ENCODE data around the gene PDE8A. TPM values are rescaled to one million over a fixed set of nuclear protein-coding genes. Genes with fewer than 3 reads are reported as not detected.

PDE8A gene
- total and polyA plus RNA-seq, 10 of the 15 experiments (the other 5 are each of a cell fraction or from before 2014, with no cell fraction given) = 6.7 to 69.2 (median 27.2) TPM

GRCh38 chr15:85073556-85074194, 92.0 kb downstream of the PDE8A start (continued):
- 0 out of 2 replicates have a peak, but pooled peaks have one; percentile 31 for TF ChIP-seq BMI1 (IDR thresholded peaks at IDR 0.05; ENCODE audit: borderline replicate concordance)

- POLR2A ChIA-PET = interaction anchor here (1.0 kb wide), 1 partner anchor 252 kb away, joined by 5 read pairs; no protein-coding TSS in a partner anchor
These were observed 105.2 kb downstream of the PDE8A start for GRCh38 chr15:85086855-85087254.

More at GRCh38 chr15:85086855-85087254, 105.2 kb downstream of the PDE8A start:
- Histone ChIP-seq H3K4me3 (no peak overlapping the region), H3K4me1 (ENCODE audit: control insufficient read depth, insufficient read depth, low read length) (no peaks in the 10 kb centered on the region), H2AFZ (ENCODE audit: control insufficient read depth, low read depth, low read length) (no peak overlapping the region), H3K4me2 (ENCODE audit: control insufficient read depth, insufficient read depth) (no peak overlapping the region), H3K9ac (ENCODE audit: control insufficient read depth, insufficient read depth, low read length) (no peak overlapping the region), H3K27ac (ENCODE audit: control insufficient read depth, insufficient read depth) (no peak overlapping the region), H3K27me3 (replicated peaks in 1 of 2; ENCODE audit: control insufficient read depth in 2 of 2, insufficient read depth in 2 of 2, low read length in 1 of 2) (no peaks in the 10 kb centered on the region), H3K79me2 (ENCODE audit: control insufficient read depth, insufficient read depth, low read length) (no peaks in the 10 kb centered on the region), H3K36me3 (ENCODE audit: control insufficient read depth in 2 of 2, insufficient read depth in 2 of 2, low read length in 1 of 2) (peaks cover 5 to 16% of the 10 kb centered on the region in 2 experiments), H4K20me1 (ENCODE audit: control insufficient read depth, insufficient read depth) (no peaks in the 10 kb centered on the region), H3K9me3 (replicated peaks; ENCODE audit: control insufficient read depth, insufficient read depth, low read length) (no peaks in the 10 kb centered on the region)
- DNase-seq (ENCODE audit: low read depth, low spot score) (no peak), ATAC-seq (no peak), FAIRE-seq (no peak)
- TF ChIP-seq EZH2 (IDR thresholded peaks at IDR 0.05; ENCODE audit: borderline replicate concordance, control insufficient read depth, low read depth, low read length) (no peak), PBX3 (IDR thresholded peaks at IDR 0.05; ENCODE audit: insufficient replicate concordance, low read depth, low read length) (no peak), ZBED1 (IDR thresholded peaks at IDR 0.05; ENCODE audit: borderline replicate concordance) (no peak), HDAC2 (IDR thresholded peaks at IDR 0.05) (no peak), CHD2 (IDR thresholded peaks at IDR 0.05; ENCODE audit: borderline replicate concordance, low read depth, low read length) (no peak), HDGF (IDR thresholded peaks at IDR 0.05) (no peak), BRCA1 (IDR thresholded peaks at IDR 0.05; ENCODE audit: low read depth, low read length) (no peak), SREBF1 (IDR thresholded peaks at IDR 0.05; ENCODE audit: low read length) (no peak), SUZ12 (IDR thresholded peaks at IDR 0.05; ENCODE audit: unreplicated experiment) (no peak), ZBTB33 (IDR thresholded peaks at IDR 0.05) (no peak), STAT3 (IDR thresholded peaks at IDR 0.05; ENCODE audit: low read depth, low read length) (no peak), JUNB (IDR thresholded peaks at IDR 0.05) (no peak), MEF2A (IDR thresholded peaks at IDR 0.05; ENCODE audit: insufficient read depth, low read depth, low read length) (no peak), GABPA (IDR thresholded peaks at IDR 0.05; ENCODE audit: low read depth) (no peak), PAX8 (IDR thresholded peaks at IDR 0.05) (no peak)
- WGBS (ENCODE audit: insufficient coverage, insufficient replicate concordance, low lambda C conversion rate, missing lambda C conversion rate) = 100% methylated on average over 2 of the region's 2 CpGs
- CTCF ChIA-PET = interaction anchor here (1.9 kb wide), 1 partner anchor 14 kb away, joined by 6 read pairs; no protein-coding TSS in a partner anchor
- RAD21 ChIA-PET (ENCODE audit: unreplicated experiment) = no interaction called here
- SMC1A ChIA-PET (ENCODE audit: uncharacterized antibody, unreplicated experiment) = interaction anchor here (0.9 to 2.0 kb wide), 3 partner anchors 10 to 133 kb away, joined by 3 to 7 read pairs (median 3); no protein-coding TSS in a partner anchor
- intact Hi-C loops (cut with micrococcal nuclease; ENCODE audit: unreplicated experiment) = no loop called here
- no TSS peak for BruUV-seq (replicated peaks)
- in situ Hi-C loops (cut with MboI) = no loop called here
